Stimulated activated CD4-positive, alpha-beta T cell treated with anti-CD3 and anti-CD28 coated beads, TNF-alpha, amount 100 ng/mL, for 24 hours (primary cell): ENCODE measurements around the gene ZNF385A.

Source experiments
- DNase-seq, 3 experiments: peaks; one replicate each; pipeline ENCODE4 v3.0.0-alpha.2; 2020; ENCODE audit warnings: low read depth in 3 of 3

ZNF385A gene

DNA sequence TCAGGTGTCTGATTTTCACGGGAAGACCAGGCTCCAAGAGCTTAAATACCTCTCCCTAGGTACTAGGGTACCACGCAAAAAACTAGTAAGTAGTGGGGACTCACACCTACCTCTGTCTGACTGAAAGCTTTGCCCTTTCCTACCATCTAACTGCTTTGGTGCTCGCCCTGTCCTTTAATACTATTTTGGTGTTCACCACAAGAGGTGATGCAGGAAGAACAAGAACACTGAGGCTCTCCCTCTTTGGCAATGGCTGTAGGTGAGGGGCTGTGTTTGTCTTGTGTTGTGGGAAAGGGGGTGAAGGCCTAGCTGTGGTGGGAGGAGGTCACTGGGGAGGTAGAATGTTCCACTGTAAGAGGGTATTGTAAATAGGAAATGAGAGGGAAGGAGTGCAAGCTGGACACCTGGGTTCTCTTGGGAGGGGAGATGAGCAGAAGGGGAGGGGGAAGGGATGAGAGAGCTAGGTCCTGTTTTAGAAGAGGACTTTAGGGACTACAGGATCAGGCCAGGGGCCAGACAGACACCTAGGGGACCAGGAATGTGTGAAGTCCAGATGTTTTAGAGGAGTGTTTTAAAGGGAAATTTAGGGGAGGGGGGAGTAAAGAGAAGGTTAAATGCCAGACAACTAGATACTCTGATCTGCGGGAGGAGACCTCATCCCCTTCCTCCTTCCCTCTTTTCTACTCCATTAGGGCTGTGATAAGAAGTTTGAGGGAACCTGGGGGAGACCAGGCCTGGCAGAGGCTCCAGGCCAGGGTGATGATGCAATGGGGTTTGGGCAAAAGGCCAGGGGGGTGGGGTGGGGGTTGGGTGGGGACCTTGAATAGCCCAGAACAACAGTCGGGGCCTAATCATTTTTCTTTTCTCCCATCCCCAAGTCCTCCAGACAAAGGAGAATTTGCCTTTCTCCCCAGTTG is 32.4 kb upstream of the ZNF385A start:
- DNase-seq = no peak

DNA sequence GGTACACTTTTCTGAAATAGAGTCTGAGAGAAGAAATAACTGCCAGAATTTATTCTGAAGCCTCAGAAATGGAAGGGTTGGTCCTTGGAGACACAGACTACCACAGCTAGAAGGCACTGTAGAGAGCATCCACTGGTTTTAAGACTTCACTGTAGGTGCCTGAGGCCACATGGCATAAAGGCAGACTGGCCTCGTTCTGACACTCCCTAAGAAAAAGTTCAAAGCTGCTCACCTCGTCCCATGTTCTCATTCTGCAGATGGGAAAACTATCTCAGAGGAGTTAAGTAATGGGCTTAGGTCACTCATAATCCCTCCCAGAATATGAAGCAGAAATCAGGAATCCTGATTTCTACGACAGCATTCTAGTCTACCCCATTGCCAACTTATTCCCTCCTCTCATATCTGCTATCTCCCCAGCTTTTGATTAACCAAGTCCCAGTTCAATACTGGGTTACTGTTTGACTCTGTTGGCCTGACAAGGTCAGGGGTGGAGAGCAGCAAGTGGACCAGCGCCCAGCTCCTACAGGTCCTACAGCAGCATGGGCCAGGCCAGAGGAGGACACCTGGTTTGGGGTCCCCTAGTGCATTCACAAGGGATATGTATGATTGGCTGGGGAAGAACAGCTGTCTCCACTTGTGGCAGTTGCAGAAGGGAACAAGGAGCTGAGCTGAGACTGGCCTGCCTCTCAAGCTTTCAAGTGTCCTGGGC is 30.8 kb upstream of the ZNF385A start:
- DNase-seq = no peak

DNA sequence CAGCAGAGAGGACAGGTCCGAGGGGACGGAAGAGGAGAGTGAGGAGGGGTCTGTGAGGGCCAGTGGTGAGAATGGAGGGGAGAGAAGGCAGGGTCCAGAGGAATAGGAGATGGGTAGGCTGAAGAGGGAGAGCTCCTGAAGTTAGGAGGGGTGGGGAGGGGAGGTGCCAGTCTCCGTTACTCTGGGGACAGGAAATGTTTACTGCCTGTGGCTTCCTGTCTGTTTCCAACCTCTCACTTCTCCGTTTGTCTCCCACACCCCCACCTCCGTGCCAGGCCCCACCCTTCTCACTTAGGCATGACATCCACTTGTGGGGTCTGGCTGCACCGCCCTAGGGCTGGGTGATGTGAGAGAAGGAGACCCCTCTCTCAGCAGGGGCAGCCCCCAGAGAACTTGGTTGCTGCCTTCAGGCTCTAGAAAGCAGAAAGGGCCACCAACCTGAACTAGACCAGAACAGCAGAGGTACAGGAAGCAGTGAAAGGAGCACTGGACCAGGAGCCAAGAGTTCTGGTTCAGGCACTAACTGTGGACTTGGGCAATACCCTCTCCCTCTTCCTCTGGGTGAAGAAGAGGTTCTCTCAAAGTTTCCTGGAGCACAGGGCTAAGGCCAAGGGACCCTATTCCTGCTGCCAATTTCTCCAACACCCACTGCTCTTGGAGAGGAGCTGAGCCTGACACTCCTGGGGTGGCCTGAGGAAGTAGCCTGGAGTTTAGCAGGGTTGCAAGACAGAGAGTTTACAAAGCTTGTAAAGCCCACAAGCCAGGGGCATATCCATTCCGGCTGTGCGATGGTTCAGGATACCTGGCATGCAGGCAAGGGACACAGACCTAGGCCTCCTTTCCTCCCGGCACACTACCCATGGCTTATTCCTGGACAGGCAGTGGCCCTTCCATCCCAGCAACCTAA is 29.0 kb upstream of the ZNF385A start:
- DNase-seq = peak; percentile 35 to 59 (median 42)

DNA sequence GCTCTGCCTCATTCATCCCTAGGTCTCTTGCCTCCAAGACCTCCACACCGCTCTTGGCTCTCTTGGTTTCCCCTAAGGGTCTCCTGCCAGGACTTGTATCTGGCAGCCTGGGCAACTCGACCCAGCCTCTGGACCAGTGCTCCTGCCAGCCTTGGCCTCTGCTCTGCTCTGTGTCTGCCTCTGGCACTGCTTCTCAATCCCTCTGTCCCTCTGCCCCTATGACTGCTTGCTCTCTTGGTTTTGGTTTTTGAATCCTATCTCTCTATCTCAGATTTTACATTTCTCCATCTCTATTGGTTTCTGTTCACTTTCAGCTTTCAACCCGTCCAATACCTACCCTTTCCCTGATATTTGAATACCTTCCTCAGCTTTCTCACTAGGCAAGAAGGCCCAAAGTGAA is 28.3 kb upstream of the ZNF385A start:
- DNase-seq = no peak

DNA sequence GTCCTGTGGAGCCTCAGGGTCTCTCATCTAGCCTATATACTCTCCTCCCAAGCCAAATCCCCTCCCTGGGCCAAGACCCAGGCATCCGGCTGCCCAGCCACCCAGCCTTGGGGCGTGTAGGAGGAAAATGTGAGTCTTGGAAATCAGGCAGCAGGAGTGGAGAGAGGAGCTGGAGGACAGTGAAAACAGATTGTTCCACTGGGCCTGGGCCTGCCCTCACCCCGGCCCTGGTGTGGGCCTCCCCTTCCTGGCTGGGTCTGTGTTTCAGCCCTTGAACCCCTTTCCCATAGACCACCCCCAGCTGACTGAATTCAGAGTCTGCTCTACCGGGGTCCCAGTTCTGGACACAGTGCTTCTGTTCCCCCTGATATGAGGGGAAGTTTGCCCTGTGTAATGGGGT is 27.8 kb upstream of the ZNF385A start:
- no peak for DNase-seq

DNA sequence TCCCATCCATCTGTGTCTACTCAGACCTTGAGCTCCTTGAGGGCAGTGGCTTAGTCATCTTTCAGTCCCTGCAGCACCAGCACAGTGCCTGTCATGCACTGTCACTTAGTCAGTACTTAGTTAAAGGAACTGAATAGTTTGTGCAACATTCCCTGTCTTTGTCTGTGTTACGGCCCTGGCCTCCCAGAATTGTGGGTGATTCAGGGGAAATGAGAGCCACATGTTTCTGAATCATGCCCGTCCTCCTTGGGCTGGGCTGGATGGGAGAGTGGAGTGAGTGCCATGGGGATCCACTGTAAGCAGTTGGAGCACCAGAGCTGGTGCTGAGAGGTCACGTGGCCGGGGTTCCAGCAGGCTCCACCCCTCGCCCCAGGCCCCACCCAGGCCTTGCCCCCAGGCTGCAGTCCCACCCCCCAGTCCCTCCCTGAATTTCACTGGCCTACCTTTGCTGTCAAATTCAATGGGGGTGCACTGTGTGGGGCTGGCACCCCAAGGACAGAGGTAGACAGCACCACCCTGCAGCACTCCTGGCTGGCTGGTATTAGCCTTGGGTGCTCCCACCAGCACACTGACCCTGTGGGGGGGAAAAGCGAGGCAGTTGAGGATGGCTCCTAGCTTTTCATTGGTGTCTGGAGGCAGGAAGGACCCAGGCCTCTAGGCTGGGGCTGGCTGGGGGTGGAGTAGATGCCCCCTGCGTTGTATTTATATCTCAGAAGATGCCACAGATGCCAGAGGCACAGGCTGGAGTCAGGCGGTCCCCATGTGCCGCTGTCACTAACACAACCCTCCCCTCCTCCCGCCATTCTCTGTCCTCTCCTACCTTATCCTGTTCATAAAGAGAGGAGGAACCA is 27.1 kb upstream of the ZNF385A start:
- peak in 2 of 3 experiments; percentile 29 to 64 for DNase-seq

DNA sequence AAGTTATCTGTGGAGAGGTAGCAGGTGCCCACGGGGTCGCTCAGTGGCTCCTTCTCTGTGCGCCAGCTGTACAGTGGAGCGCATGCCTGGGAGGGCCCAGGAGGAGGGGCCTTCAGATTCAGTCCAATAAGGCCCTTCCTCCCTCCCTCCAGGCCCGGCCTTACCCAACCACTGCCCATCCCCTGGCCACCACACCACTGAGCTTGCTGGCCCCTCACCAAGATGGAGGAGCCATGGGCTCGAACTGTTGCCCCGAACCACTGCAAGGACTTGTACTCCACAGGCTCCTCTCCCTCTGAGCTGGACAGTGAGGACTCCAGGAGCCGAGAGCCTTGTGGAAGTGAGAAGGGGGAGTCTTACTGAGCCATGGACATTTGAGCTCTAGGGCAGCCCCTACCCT is 24.7 kb upstream of the ZNF385A start:
- DNase-seq = no peak

DNA sequence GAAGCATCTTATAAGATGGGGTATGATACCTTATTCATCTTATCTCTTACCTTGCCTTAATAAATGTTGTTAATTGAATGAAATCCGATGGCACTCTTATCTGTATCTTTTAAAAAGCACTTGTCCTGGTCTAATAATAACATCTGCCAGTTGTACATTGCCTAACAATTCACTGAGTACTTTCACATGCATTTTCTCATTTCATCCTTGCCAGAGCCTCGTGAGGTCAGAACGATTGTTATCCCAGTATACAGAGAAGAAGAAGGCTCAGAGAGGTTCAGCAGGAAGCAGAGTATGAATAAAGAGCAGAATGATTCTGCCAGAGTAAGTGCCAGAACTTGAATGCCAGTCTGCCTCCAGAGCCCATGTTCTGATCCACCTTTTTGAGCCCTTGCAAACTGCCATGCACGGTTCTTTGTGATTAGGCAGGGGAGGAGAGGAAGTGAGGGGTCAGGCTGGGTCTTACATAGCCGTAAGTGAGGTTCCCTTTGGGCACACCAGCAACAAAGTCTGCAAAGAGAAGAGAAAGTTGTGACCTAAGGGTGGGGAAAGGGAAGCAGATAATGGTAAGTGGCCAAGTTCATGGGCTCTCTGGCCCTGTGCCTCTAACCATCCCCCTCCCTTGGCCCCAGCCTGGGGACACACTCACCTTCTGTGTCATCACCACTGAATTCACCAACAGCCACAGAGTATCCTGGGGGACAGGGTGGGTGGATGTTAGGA is 22.8 kb upstream of the ZNF385A start:
- DNase-seq = no peak

DNA sequence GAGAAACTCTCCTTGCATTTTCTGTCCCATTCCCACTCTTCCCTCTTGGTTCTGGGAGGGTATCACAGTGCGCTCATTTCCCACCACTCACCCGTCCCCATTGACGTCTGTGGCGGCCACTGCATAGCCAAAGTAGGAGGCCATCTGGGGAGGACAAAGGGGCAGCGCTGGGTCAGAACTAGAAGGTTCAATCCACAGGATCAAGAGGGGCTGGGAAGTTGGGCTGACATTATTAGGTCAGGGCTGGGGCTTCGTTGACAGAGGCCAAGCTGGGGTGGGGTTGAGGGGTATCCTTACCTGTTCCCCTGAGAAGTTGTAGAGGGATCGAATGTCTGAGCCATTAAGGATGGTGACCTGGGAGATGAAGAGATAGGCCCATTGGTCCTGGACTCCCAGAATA is 21.0 kb upstream of the ZNF385A start:
- no peak for DNase-seq

DNA sequence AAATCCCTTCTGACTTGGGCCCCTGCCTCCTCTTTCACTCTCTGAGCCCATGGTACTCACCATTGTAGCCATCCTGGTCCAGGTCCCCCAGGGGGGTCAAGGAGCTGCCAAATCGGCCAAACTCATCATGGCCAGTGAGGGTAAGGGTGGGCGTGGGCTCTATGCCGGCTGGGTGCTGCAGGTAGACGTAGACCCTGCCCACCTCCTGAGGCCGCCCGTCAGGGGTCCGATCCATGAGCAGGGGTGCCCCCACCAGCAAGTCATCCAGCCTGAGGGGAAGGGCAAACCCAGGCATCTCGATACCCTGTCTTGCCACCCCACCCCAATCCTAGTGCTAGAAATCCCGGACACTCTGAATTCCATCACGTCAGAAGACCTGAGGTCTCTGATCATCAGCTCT is 20.6 kb upstream of the ZNF385A start:
- no peak for DNase-seq

DNA sequence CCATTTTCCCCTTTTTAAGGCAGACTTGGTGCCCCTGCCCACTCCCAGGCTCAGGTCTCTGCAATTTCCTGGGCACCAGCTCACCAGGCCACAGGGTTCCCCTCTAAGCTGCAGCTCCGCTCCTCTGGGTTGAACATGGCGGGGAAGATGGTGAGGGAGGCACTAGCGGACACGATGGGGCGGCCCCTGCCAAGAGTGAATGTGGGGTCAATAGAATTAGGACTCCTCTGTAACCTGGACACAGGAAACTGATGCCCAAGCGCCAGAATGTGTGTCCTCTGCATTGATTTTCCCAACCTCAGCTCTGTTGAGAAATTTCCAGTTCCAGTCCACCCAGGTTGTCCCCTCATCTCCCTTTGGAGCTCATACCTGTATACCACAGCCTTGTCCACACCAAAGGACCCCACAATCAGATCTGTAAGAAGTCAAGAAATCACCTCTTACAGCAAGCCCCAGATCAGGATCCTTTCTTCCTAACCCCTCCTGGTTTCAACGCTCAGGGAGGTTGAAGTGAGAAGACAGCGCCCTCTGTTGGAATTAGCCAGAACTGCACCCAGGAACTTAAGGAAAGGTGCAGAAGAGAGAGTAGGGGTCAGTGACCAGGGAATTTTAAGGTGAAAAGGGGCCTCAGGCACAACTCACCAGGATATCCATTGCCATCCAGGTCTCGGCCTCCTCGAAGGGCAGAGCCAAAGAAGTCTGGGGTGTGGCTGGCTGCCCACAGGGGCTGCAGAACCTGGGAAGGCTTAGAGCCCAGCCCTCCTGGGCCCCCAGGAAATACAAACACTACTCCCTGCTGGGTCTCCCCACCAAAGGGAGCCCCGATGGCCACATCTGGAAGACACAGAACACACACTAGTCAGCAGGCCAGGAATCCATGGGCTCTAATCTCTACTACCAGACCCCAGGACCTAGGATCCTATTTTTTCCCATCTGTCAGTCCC is 19.8 kb upstream of the ZNF385A start:
- peak; percentile 31 to 62 (median 49) for DNase-seq

DNA sequence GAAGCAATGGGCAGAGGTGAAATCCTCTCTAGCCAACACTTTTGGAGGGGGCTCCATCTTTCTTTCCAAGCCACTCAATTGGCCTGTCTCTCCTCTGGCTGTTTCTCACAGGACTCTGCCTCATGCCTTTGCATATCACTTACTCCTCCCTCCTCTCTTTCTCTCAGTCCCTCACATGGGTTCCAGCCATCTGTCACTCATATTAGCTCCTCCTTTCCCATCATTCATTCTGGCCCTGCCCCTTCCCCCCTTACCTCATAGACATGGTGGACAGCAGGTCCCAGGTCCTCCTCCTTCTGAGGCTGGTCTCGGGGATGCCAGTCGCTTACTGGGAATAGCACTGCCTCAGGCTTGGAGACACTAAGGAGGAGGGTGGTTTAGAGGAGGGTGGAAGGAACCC is 16.6 kb upstream of the ZNF385A start:
- DNase-seq = no peak

DNA sequence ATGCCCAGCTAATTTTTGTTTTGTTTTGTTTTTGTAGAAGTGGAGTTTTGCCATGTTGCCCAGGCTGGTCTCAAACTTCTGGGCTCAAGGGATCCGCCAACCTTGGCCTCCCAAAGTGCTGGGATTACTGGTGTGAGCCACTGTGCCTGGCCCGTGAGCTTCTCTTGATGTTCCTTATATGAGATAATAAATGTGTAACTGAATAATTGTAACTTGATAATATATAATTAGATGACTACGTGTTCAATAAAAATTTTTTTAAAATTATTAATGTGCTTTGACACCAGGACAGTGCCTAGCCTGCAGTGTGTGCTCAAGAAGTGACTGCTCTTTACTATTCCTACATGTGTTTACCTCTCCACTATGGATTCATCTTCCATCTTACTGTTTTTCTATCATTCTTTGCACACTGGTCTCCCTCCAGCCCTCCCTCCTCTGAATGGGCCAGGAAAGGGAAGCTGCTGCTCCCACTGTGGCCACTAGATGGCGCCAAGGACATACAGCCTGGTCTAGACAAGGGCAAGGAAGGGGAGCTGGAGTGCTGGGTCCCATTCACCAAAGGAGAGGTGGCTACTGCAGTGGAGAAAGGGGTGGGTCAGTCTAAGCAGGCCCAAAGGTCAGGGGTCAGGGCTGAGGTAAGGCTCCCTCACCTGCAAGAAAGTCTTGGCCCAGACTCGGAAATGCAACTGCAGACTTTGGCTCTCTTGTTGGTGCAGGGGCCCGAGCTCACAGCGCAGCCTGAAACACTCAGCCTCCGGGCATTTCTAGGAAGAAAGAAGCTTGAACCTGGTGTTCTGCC is 14.7 kb upstream of the ZNF385A start:
- peak; percentile 74 to 85 (median 80) for DNase-seq

DNA sequence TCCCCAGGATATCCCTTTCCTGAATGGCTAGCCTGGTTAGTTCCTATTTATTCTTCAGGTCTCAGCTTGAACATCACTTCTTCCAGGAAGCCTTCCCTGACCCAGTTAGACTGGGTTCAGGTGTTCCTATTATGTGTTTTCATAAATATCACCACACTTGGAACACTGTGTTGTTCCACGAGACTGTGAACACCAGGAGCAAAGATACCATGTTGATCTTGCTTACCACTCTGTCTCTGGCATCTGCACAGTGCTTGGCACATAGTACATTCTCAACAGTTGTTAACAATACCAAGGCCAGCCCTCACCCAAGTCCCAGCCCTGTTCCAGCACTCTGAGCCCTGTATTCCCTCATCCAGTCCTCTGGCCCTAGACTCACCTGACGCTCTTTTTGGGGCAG is 13.7 kb upstream of the ZNF385A start:
- no peak for DNase-seq

DNA sequence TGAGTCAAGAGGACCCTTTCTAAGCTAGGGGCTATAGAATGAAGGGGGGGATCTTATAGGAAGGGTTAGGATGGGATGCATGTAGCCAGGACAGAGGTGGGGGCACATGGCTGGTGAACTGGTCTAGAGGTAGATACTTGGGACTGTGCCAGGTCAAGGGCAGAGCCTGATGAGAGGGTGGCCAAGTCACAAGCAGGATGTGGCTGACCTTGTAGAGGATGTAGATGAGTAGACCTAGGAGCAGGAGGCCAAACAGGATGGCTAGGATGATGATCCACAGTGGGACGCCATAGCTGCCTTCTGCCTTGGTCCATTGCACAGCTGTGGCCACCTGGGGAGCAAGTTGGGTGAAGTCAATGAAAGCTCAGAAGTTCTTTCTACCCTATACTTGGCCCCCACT is 12.6 kb upstream of the ZNF385A start:
- no peak for DNase-seq

DNA sequence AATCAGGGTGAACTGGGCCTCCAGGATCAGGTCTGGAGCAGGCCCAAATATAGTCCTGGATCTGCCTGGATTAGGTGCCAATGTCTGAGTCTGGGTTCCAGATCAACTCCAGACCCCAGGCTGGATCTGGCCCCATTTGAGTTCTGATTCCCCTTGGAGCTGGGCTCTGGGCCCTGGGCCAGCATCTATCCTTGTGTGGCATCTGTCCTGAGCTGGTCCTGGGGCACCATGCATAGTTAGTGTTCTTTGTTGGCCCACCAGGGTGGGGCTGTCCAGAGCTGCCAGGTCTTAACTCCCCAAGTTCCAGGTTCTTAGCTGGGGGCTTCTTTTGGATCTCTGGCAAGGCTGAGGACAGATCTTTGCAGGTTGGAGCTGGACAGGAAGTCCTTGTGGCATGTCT is 11.0 kb upstream of the ZNF385A start:
- DNase-seq = no peak

DNA sequence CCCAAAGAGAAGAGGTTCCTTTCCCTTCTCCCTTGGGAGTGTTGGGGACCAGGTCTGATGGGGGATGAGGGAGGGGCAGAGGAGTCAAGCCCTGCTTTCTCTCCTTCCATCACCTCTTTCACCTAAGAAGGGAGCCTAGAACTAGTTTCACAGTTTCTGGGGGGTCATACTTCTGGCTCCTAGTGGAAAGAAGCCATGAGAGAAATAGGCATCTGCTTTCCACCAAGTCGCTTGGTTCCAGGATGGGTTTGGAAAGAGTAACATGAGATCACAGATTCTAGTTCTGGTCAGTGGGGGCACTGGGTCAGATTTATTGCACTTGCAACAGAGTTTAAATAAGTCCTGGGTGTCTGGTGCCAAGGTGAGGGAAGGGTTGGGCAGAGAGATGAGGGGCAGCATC is 10.5 kb upstream of the ZNF385A start:
- no peak for DNase-seq

DNA sequence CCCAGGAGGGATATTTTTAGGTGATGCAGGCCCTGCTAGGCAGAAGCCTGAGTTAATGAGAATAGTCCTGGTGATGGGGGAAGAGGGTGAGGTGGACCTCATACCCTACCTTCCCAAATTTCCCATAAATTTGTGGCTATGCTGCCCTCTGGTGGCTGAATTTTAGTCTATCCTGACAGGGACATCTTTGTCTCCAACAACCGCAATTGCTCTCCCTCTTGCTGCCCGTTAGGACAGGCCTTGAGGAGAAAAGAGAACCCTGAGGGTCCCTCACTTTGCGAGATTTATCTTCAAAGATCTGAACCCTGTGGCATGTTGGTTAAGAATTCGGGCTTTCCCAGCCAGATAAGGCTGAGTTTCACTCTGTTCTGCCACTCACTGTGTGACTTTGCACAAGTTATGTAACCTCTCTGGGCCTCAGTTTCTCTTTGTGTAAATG is 9.8 kb upstream of the ZNF385A start:
- peak in 1 of 3 experiments; percentile 27 for DNase-seq
